ENCODE results near the gene RUBCNL.

RUBCNL gene

GRCh38 chr13:46343279-46343994 lies 43.6 kb downstream of the RUBCNL start:
- H3K36me3 ChIP-seq (ENCODE audit: control insufficient read depth, insufficient read depth, low read length), result peaks cover 3% of the 10 kb centered on the region
- DNase-seq (ENCODE audit: extremely low read depth, insufficient read length), result no peak
- H3K4me3 ChIP-seq (replicated peaks; ENCODE audit: low read depth, low read length), result no peak overlapping the region
- no peak for TF ChIP-seq CTCF (IDR thresholded peaks at IDR 0.05; ENCODE audit: insufficient read depth, low read length, poor library complexity, severe bottlenecking)
- no peaks in the 10 kb centered on the region for H3K27me3 ChIP-seq (replicated peaks; ENCODE audit: control insufficient read depth, insufficient read depth, low read length)

GRCh38 chr13:46342538-46342937 lies 44.5 kb downstream of the RUBCNL start:
- DNase-seq (ENCODE audit: extremely low read depth, insufficient read length), result no peak
- TF ChIP-seq CTCF (IDR thresholded peaks at IDR 0.05; ENCODE audit: insufficient read depth, low read length, poor library complexity, severe bottlenecking), result peak; percentile 29
- H3K36me3 ChIP-seq (ENCODE audit: control insufficient read depth, insufficient read depth, low read length), result peaks cover 3% of the 10 kb centered on the region
- H3K27me3 ChIP-seq (replicated peaks; ENCODE audit: control insufficient read depth, insufficient read depth, low read length), result no peaks in the 10 kb centered on the region
- no peak overlapping the region for H3K4me3 ChIP-seq (replicated peaks; ENCODE audit: low read depth, low read length)

- no peak overlapping the region for H3K4me3 ChIP-seq (replicated peaks; ENCODE audit: low read depth, low read length)
- peak; percentile 54 for DNase-seq (ENCODE audit: extremely low read depth, insufficient read length)
- peaks cover 3% of the 10 kb centered on the region for H3K36me3 ChIP-seq (ENCODE audit: control insufficient read depth, insufficient read depth, low read length)
- H3K27me3 ChIP-seq (replicated peaks; ENCODE audit: control insufficient read depth, insufficient read depth, low read length), result no peaks in the 10 kb centered on the region
- no peak for TF ChIP-seq CTCF (IDR thresholded peaks at IDR 0.05; ENCODE audit: insufficient read depth, low read length, poor library complexity, severe bottlenecking)
These were observed 45.8 kb downstream of the RUBCNL start for GRCh38 chr13:46341112-46341711.

- no peak overlapping the region for H3K4me3 ChIP-seq (replicated peaks; ENCODE audit: low read depth, low read length)
- DNase-seq (ENCODE audit: extremely low read depth, insufficient read length), result no peak
- H3K27me3 ChIP-seq (replicated peaks; ENCODE audit: control insufficient read depth, insufficient read depth, low read length), result no peaks in the 10 kb centered on the region
- peaks cover 3% of the 10 kb centered on the region for H3K36me3 ChIP-seq (ENCODE audit: control insufficient read depth, insufficient read depth, low read length)
- no peak for TF ChIP-seq CTCF (IDR thresholded peaks at IDR 0.05; ENCODE audit: insufficient read depth, low read length, poor library complexity, severe bottlenecking)
These were observed 46.4 kb downstream of the RUBCNL start for GRCh38 chr13:46340631-46341111.

GRCh38 chr13:46340011-46340410 lies 47.0 kb downstream of the RUBCNL start:
- TF ChIP-seq CTCF (IDR thresholded peaks at IDR 0.05; ENCODE audit: insufficient read depth, low read length, poor library complexity, severe bottlenecking), result no peak
- H3K4me3 ChIP-seq (replicated peaks; ENCODE audit: low read depth, low read length), result no peak overlapping the region
- H3K36me3 ChIP-seq (ENCODE audit: control insufficient read depth, insufficient read depth, low read length), result peaks cover 3% of the 10 kb centered on the region
- no peak for DNase-seq (ENCODE audit: extremely low read depth, insufficient read length)
- no peaks in the 10 kb centered on the region for H3K27me3 ChIP-seq (replicated peaks; ENCODE audit: control insufficient read depth, insufficient read depth, low read length)

Measured in GM06990 (cell line).